Colonic mucosa (tissue), 4 donors: ENCODE data around the gene UBN1. TPM values are rescaled to one million over a fixed set of nuclear protein-coding genes. Genes with fewer than 3 reads are reported as not detected.
A peak's percentile ranks its signal among the peaks of the same experiment; 100 is the strongest.

Experiments used
- DNase-seq: peaks from one replicate; pipeline ENCODE4 v3.0.0-alpha.2; 2020
- H3K27ac ChIP-seq: fragments of 200-600 bp; one replicate; pipeline ENCODE4 v1.8.0; 2021
- H3K27me3 ChIP-seq: fragments of 200-600 bp; one replicate; pipeline ENCODE4 v1.8.0; 2021
- H3K36me3 ChIP-seq: fragments of 200-600 bp; one replicate; pipeline ENCODE4 v1.8.0; 2021
- H3K4me1 ChIP-seq: fragments of 200-600 bp; one replicate; pipeline ENCODE4 v1.8.0; 2021; ENCODE audit warnings: mild to moderate bottlenecking
- H3K4me3 ChIP-seq: fragments of 200-600 bp; one replicate; pipeline ENCODE4 v1.8.0; 2021
- H3K9ac ChIP-seq, 2 donors: one replicate each; pipeline ENCODE4 v1.7.0; 2013; ENCODE audit warnings: control low read depth in 2 of 2, low read depth in 2 of 2, low read length in 2 of 2
- H3K9me3 ChIP-seq: fragments of 200-600 bp; one replicate; pipeline ENCODE4 v1.8.0; 2021
- intact Hi-C: fragments of 100-400 bp; cut with DNase I; formaldehyde crosslinking; loops from one replicate; pipeline ENCODE4 v1.14.1; 2022
- total RNA-seq, 2 donors: library from RNA; stranded (reverse); fragmentation: NEBNext Ultra II Directional in 1 of 2; extraction: Animal tissue kit (Norgen Biotek cat#: 25700) in 1 of 2; gene quantifications; one replicate each; pipeline ENCODE4 v1.2.1, GENCODE V29; 2021
- TF ChIP-seq, protein P1 (sequence below): fragments of 200-600 bp; IDR thresholded peaks from one replicate; pipeline ENCODE4 v1.8.0; 2022; ENCODE audit warnings: antibody characterized with exemption, mild to moderate bottlenecking
- donor health status: healthy.
- donor health status: DM: no; HTN: no; CAD: no.
- donor health status: DM: no; HTN: no; CAD: no.

Gene UBN1
- total RNA-seq, 2 donors from 2014 or later, result 34.7 to 41.7 TPM

DNA sequence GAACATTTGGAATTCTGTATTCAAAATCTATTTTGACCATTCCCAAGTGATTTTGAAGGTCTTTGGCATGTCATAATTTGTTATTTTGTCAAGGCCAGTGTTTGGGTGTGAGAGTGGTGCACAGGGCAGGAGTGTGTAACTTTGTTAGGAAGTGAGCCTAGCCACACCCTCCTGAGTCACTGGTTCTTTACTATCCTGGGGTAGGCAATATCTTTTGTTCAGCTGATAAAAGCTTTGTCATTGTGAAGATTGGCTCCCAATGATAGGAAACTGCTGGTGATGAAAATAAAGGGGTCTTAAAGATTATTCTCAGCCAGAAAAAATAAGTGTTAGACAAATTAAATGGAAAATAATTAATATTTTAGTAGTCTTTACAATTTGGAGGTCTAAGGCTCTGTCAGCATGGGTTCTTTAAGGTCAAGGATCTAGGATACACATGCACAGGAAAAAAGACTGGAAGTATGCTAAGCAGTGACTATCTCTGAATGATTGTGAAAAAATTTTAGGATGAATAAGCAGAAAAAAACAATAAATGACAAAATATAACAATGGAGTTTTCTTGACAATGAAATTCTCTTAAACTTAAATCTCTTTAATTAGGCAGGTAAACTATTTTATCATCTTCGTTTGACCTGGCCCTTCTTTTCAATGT is 5.1 kb downstream of the UBN1 start:
- TF ChIP-seq, protein P1, sequence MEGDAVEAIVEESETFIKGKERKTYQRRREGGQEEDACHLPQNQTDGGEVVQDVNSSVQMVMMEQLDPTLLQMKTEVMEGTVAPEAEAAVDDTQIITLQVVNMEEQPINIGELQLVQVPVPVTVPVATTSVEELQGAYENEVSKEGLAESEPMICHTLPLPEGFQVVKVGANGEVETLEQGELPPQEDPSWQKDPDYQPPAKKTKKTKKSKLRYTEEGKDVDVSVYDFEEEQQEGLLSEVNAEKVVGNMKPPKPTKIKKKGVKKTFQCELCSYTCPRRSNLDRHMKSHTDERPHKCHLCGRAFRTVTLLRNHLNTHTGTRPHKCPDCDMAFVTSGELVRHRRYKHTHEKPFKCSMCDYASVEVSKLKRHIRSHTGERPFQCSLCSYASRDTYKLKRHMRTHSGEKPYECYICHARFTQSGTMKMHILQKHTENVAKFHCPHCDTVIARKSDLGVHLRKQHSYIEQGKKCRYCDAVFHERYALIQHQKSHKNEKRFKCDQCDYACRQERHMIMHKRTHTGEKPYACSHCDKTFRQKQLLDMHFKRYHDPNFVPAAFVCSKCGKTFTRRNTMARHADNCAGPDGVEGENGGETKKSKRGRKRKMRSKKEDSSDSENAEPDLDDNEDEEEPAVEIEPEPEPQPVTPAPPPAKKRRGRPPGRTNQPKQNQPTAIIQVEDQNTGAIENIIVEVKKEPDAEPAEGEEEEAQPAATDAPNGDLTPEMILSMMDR, result no peak
- intact Hi-C loops, result no loop called here
- DNase-seq, result peak; percentile 43

DNA sequence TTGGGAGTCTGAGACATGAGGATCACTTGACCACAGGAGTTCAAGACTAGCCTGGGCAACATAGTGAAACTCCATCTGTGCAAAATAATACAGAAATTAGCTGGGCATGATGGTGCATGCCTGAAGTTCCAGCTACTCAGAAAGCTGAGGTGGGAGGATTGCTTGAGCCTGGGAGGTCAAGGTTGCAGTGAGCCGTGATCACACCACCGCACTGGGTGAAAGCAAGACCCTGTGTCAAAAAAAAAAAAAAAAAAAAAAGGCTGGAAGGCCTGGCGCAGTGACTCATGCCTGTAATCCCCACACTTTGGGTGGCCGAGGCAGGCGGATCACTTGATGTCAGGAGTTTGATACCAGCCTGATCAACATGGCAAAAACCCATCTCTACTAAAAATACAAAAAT is 8.1 kb downstream of the UBN1 start:
- Histone ChIP-seq H3K27ac (no peak overlapping the region), H3K4me3 (no peak overlapping the region), H3K27me3 (no peaks in the 10 kb centered on the region), H3K9ac (no peak overlapping the region), H3K36me3 (peaks cover 18% of the 10 kb centered on the region), H3K9me3 (no peaks in the 10 kb centered on the region), H3K4me1 (peaks cover 8% of the 10 kb centered on the region)
- intact Hi-C loops, result no loop called here
- TF ChIP-seq, protein P1, result no peak
- DNase-seq, result no peak

More for the DNA sequence above, 5.1 kb downstream of the UBN1 start:
- no peak overlapping the region for H3K9ac ChIP-seq
- H3K9me3 ChIP-seq, result no peaks in the 10 kb centered on the region
- H3K27ac ChIP-seq, result peak overlapping the region; percentile 24
- peaks cover 10% of the 10 kb centered on the region for H3K36me3 ChIP-seq
- H3K4me3 ChIP-seq, result no peak overlapping the region
- no peaks in the 10 kb centered on the region for H3K27me3 ChIP-seq
- peaks cover 24% of the 10 kb centered on the region for H3K4me1 ChIP-seq

DNA sequence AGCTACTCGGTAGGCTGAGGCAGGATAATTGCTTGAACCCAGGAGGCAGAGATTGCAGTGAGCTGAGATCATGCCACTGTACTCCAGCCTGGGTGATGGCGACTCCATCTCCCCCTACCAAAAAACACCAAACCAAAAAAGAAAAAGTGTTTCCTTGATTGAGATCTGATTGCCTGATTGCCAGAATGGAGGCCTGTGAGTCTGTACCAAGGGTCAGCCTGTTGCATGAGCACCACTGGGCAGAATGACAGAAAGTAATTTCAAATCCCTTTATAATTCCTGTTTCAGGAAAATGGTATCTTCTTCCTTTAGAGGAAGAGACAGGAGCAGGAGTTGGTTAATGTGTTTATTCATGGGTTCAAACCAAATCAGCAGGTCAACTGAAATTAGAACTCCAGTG is 8.5 kb downstream of the UBN1 start:
- DNase-seq, result no peak
- Histone ChIP-seq H3K27me3 (no peaks in the 10 kb centered on the region), H3K9me3 (no peaks in the 10 kb centered on the region), H3K36me3 (peaks cover 23% of the 10 kb centered on the region), H3K27ac (no peak overlapping the region), H3K4me3 (no peak overlapping the region), H3K9ac (no peak overlapping the region), H3K4me1 (peaks cover 4% of the 10 kb centered on the region)
- intact Hi-C loops, result no loop called here
- TF ChIP-seq, protein P1, result no peak

DNA sequence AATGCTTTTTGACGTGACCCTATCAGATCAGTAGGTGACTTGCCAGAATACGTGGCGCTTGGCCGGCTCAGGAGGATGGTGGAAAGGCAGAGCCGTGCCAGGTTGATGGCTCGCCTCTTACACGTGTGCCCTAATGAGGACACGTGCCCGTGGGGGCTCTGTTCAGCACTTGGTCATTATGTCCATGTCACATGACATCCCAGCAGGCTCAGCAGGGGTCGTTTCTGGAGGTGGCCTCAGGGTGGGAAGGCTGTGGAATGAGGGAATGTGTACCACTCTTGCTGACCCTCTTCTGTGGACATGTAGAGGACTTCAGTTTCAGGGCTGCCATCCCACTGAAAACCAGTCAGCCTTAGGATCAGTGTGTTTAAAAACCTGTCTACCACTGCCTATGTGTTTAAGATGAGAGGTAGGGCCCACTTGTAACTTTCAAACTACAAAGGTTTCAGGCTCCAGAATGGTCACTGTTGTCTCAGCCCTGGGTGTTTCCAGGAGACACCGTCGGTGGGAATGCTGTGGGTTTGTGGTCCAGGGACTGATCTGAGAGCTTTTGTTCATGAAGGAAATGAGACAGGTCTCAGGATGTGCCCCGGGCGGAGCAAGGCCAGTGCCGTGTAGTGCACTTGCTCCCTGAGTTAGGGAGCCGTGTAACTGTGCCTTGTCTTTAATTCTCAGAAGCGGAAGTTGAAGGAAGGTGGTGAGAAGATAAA is 12.1 kb downstream of the UBN1 start:
- intact Hi-C loops, result no loop called here
- H3K27me3 ChIP-seq, result no peaks in the 10 kb centered on the region
- no peak overlapping the region for H3K27ac ChIP-seq
- H3K4me3 ChIP-seq, result no peak overlapping the region
- H3K36me3 ChIP-seq, result peaks cover 26% of the 10 kb centered on the region
- H3K9ac ChIP-seq, result no peak overlapping the region
- TF ChIP-seq, protein P1, result no peak
- H3K4me1 ChIP-seq, result no peaks in the 10 kb centered on the region
- no peaks in the 10 kb centered on the region for H3K9me3 ChIP-seq
- no peak for DNase-seq

DNA sequence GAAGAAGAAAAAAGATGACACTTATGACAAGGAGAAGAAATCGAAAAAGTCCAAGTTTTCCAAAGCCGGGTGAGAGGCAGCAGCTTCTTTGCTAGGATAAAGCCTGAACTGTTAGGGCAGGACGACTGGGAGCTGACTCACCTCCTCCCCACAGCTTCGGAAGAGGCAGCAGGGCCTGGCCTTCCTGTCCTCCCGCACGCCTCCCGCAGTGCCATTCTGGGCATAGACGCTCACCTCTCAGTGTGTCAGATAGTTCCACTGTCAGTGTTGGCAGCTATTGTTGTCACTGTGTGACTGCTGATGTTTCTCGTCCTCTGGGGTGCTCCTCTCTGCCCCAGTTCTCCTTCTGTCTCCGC is 12.6 kb downstream of the UBN1 start:
- Histone ChIP-seq H3K4me3 (no peak overlapping the region), H3K36me3 (peaks cover 24% of the 10 kb centered on the region), H3K9ac (no peak overlapping the region), H3K27me3 (no peaks in the 10 kb centered on the region), H3K27ac (no peak overlapping the region), H3K4me1 (no peaks in the 10 kb centered on the region), H3K9me3 (no peaks in the 10 kb centered on the region)
- intact Hi-C loops, result no loop called here
- TF ChIP-seq, protein P1, result no peak
- no peak for DNase-seq
